Breast epithelium (tissue), 3 donors: ENCODE data around the gene FBXO40.

Source experiments
- POLR2A ChIP-seq: fragments of 450-650 bp; IDR thresholded peaks from one replicate; pipeline ENCODE4 v1.6.1; 2016; ENCODE audit warnings: antibody characterized with exemption, mild to moderate bottlenecking, moderate library complexity
- TF ChIP-seq, protein P1 (sequence below), 3 donors: fragments of 450-650 bp; IDR thresholded peaks; one replicate each; pipeline ENCODE4 v1.5.1; 2016 to 2017; ENCODE audit warnings: antibody characterized with exemption in 3 of 3, mild to moderate bottlenecking in 3 of 3, moderate library complexity in 3 of 3

GRCh38 chr3:121619691-121620090 lies 26.5 kb downstream of the FBXO40 start:
- TF ChIP-seq, protein P1, sequence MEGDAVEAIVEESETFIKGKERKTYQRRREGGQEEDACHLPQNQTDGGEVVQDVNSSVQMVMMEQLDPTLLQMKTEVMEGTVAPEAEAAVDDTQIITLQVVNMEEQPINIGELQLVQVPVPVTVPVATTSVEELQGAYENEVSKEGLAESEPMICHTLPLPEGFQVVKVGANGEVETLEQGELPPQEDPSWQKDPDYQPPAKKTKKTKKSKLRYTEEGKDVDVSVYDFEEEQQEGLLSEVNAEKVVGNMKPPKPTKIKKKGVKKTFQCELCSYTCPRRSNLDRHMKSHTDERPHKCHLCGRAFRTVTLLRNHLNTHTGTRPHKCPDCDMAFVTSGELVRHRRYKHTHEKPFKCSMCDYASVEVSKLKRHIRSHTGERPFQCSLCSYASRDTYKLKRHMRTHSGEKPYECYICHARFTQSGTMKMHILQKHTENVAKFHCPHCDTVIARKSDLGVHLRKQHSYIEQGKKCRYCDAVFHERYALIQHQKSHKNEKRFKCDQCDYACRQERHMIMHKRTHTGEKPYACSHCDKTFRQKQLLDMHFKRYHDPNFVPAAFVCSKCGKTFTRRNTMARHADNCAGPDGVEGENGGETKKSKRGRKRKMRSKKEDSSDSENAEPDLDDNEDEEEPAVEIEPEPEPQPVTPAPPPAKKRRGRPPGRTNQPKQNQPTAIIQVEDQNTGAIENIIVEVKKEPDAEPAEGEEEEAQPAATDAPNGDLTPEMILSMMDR (IDR thresholded peaks at IDR 0.05): no peak
- TF ChIP-seq POLR2A: no peak
